ENCODE measurements around the gene NRL.

GRCh38 chr14:24157331-24157730 lies 42.6 kb upstream of the NRL start:
- TF ChIP-seq CTCF (IDR thresholded peaks at IDR 0.05): no peak
- TF ChIP-seq ZFX (IDR thresholded peaks at IDR 0.05; ENCODE audit: borderline replicate concordance): no peak

Measured in 22Rv1 (cell line).